HG03060 (cell line): ENCODE measurements around the gene RSRC1.
"Not testable (repeated sequence)": the region's sequence is repeated elsewhere in the genome, so short reads cannot be mapped to it uniquely, and the experiment has no call there.

Experiments
- ATAC-seq: cut with Tn5 transposase; IDR thresholded peaks from one replicate; pipeline ENCODE4 v1.9.1; 2021; ENCODE audit warnings: low read depth, moderate number of reproducible peaks; ENCODE audit not compliant: unreplicated experiment

RSRC1 gene

DNA sequence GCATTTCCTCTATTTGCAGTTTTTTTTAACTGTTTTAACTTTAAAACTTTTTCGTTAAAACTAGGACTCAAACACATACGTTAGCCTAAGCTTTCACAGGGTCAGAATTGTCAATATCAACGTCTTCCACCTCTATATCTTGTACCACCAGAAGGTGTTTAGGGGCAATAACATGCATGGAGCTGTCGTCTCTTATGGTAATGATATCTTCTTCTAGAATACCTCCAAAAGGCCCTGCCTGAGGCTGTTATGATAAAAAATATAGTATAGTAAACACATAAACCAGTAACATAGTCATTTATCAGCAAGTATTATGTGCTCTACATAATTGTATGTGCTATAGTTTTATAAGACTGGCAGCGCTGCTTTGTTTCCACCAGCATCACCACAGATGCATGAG, 384.8 kb downstream of the RSRC1 start:
- ATAC-seq = no peak

DNA sequence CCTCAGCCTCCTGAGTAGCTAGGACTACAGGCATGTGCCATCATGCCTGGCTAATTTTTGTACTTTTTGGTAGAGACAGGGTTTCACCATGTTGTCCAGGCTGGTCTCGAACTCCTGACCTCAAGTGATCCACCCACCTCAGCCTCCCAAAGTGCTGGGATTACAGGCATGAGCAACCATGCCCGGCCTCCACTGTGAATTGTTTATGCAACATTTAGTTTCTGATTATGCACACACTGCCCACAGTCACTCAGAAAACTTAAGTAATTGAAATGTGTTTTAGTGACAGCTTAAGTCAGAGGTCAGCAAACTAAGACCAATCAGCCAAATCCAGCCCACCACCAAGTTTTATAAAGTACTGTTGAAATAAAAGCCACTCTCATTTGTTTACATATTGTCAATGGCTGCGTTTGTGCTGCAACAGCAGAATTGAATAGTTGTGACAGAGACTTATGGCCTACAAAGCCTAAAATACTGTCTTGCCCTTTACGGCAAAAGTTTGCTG, 385.6 kb downstream of the RSRC1 start:
- not testable (repeated sequence) for ATAC-seq

DNA sequence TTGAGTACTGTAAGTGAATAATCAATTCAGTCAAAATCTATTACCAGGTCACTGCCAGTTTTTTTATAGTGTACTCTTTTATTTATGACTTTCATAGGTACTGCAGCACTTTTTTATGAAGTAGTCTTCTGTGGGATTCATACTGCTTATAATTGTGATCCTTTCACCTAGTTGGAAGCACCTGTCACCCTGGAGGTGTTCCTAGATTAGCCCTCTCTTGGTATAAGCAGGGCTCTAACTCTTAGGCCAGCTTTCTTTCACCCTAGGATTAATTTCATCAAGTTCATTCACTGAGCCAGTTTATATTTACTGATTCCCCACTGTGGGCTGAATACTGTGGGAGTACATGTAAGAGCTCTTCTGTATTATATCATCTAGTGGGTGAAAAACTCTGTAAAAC, 395.2 kb downstream of the RSRC1 start:
- ATAC-seq = no peak

DNA sequence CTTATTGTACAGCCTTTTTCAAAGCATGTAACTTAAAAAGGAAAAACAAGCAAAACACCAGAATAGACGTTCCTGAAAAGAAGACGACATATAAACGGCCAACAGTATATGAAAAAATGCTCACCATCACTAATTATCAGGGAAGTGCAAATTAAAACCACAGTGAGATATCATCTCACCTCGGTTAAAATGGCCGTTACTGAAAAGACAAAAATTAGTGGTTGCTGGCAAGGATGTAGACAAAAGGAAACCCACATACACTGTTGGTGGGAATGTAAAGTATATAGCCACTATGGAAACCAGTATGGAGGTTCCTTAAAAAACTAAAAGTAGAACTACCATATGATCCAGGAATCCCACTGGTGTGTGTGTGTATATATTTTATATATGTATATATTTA, 396.6 kb downstream of the RSRC1 start:
- no peak for ATAC-seq

DNA sequence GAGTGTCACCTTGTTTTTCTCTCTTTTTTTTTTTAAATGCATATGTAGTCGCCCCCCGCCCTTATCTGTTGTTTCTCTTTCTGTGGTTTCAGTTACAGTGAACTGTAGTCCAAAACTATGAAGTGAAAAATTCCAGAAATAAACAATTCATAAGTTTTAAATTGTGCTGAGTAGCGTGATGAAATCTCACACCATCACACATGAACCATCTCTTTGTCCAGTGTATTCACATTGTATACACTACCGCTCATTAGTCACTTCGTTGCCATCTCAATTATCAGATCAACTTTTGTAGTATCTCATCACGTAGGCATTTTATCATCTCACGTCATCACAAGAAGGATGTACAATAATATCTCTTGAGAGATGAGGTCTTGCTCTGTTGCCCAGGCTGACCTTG, 398.6 kb downstream of the RSRC1 start:
- no peak for ATAC-seq

DNA sequence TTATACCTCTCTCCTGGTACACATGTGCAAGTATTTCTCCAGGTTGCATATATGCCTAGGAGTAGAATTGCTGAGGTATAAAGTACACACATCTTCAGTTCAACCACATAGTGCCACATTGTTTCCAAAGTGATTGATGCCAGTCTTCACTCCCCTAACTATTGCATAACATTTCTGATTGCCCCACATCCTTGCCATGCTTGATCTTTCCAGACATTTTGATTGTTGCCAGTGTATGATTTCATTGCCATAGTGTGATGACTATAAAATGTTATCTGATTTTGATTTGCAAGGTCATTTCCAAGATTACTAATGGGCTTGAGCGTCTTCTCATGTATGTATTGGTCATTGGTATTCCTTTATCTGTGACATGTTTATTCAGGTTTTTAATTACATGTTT, 400.0 kb downstream of the RSRC1 start:
- ATAC-seq = no peak

DNA sequence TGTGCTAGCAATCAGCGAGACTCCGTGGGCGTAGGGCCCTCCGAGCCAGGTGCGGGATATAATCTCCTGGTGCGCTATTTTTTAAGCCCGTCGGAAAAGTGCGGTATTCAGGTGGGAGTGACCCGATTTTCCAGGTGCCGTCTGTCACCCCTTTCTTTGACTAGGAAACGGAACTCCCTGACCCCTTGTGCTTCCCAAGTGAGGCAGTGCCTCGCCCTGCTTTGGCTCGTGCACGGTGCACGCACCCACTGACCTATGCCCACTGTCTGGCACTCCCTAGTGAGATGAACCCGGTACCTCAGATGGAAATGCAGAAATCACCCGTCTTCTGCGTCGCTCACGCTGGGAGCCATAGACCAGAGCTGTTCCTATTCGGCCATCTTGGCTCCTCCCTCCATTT, 406.8 kb downstream of the RSRC1 start:
- not testable (repeated sequence) for ATAC-seq

DNA sequence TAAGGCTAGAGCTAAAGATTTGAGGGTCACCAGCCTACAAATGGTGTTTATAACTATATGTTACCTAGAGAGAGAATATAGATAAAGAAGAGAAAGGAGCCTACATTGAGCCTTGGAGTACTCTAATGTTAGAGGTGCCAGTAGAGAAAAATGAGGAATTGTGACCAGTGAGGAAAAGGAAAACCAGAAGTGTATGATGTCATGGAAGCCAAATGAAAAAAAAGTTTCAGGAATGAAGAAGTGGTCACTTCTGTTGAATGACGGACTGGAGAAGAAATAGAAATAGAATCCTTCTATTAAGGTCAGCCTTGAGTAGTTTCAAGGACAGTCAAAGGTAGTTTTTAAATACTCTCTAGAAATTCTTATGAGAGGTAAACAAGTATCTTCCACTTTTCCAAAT, 409.9 kb downstream of the RSRC1 start:
- ATAC-seq = no peak

DNA sequence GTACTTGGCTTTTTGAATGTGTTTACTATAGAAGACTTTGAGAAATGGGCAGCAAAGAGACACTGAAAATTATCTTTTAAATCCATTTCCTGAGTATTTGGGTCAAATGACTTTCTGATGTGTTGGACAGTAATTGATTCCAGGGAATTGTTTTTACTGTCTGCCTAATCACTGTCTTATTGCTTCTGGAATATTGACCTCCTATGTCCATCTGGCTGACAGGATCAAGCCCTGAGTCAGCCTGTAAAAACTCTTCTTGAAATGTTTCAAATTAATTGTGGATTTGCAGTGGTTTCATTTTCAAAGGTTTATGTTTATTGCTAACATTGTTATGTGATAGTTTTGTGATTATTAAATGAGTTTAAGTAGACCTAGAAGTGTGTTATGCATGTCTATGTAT, 410.5 kb downstream of the RSRC1 start:
- no peak for ATAC-seq

DNA sequence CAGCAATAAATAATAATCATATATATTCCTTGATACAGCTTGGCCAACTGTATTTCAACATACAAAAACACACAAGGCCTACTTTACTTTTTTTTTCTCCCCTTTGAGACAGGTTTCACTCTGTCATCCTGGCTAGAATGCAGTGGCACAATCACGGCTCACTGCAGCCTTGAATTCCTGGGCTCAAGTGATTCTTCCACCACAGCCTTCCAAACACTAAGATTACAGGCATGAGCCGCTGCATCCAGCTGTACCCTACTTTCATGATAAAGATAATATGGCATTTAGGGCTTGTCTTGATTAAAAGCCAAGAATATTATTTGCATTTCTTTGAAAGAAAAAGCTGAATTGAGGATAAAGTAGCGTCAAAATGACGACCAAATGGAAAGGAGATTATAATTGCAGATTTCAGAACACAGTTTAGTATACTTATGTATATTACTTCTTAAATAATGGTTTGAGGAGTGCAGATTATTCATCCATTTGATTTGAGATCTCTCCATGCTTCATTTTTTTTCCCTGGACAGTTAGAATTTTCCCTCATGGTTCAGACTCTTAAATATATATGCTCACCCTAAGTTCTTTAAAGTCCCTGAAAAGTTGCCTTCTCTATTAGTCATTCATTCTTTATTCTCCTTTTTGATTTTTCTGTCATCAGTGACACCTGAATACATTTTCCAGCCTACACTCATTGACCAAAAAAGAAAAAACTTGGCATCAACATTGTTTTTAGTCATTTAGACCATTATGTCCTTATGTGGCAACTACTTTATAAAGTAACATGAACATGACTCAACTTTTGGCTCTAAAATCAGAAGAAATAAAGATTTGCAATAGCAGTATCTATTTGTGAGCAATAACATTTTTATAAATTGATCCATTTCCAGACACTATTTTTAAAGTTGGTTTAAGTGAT, 412.6 kb downstream of the RSRC1 start:
- ATAC-seq = no peak

DNA sequence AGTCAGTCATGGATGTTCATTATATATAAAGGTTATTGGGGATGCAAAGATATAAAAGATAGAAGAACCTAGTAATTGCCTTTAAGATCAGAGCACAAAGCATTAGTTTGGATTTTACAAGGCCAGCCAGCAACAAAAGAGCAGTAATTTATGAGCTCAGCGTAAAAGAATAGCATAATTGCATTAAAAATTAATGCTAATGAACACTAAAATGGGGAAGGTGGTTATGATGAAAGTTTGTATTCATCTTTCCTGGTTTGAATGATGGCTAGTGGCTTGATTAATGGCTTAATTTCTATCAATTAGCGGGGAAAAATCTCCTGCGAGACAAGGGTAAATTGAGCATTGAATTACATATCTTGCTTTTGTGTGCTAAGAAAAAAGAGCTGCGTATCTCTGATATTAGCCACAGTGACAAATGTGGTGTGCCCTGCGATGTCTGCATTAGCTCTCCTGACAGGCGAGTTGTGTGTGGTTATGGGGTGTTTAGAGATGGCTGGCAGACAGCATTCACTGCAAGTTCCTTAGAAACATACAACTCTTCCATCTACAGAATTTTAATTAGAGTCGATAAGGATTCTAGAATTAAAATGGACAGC, 418.3 kb downstream of the RSRC1 start:
- no peak for ATAC-seq

DNA sequence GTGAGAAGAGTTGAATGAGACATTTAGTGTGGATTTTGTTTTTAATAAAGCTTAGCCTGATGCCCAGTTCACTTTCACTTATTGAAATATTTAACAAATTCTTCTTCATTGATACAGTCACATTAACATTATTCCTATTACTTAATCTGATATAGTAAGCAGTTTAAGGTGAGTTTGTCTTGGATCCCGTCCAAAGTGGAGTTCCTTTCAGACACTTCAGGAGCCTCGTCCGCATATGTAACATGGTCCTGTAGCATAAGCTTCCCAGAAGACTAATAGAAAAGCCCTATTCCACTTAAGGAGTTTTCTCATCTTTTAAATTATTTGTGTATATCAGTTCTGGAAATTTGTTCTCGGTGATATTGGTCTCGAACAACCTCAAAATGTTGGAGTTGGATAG, 421.4 kb downstream of the RSRC1 start:
- no peak for ATAC-seq

DNA sequence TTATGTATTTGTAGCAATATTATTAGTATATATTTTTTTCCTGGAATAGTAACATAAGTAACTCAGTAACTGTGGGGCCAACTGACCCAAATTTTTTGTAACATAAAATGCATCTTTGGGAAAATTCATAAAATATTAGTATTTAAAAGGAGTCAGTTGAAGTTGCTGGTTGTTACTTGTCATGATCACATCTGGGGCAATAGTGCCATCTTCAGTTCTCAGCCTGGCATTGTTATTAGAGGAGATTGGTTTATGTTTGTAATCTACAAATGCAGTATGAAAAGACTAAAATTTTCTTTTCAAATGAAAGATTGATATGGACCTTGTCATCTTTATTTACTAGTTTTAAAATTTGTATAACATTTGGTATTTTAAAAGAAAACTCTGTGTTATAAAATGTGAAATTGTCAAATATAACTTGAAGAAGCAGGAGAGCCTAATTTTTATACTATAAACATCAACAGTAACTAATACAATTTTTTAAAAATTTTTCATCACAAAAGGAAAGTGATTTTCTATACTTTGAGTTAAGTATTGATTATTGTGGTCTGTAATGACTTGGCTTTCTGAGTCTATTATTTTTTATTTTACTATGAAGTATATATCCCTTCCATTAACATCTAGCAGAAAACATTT, 422.3 kb downstream of the RSRC1 start:
- peak; percentile 51 for ATAC-seq

DNA sequence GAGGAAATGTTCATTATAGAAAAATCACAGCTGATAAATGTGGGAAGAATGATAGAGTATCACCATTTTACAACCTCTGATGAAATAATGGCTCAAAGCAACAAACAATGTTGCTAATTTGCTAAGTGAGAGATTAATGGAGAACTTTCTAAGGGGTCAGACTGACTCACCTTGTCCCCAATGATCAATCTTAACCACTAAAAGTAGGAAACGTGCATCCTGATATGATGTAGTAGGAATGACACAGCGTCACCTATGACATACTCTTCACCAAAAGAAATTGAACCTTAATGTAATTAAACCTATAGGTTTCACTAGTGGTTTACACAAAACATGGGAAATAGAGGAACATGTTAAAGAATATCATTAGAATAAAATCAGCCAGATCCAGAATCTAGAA, 426.0 kb downstream of the RSRC1 start:
- ATAC-seq = no peak

DNA sequence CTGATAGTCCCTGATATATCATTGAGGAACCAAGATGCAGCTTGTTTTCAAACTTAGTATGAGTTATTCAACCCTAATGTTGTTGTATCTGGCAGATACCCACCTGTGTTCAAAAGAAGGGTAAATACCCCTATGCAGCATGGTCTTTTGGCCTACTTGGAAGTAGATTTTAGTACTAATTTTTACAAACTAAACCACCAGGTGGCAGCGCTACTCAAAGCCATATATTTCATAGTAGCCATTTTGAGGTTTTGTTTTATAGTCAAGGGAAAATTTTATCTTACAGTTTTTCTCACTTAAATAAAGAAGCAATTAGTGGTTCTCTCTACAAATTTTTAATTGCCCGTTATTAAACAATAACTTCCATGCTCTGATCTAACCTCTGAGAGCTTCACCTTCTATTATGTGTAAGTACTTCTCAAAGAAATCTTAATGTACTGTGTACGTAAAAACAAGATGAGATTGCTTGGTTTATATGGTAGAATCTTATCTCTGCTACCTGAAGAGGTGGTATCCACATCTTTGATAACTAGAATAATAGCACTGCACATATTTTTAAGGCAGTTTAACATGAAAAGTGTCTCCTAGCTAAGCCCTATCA, 429.6 kb downstream of the RSRC1 start:
- no peak for ATAC-seq

DNA sequence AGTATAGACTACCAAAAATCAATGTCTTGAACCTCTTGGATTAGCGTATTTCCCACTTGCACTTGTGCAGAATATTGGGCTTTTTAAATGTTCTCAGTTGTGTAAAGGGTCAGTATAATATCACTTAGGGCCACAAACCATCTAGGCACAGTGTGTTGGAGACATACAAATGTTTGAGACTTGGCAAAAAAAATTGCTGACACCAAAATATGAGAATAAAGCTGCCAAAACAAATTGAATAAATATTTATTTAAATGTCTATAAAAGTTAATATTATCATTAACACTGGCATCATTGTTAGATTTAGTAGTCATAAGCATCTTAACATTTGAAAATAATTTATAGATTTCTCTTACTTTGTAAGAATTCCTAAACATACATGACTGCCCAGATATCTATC, 430.2 kb downstream of the RSRC1 start:
- ATAC-seq = no peak

DNA sequence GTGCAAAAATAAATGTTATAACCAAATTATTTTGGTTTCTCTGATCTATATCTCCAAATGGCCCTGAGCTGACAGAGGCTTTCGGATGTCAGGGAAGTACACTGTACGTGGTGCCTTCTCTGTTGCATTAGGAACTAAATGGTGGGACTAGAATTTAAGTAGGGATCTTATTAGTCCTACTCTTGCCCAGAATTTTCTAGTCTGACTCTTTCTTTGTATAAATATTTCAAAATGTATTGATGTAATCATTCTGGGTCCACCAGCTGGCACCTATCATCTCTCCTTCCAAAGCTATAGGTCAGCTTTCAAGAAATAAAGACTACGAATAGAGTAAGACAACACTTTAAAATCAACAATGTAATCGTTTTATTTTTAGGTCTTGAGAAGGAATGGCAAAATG, 438.8 kb downstream of the RSRC1 start:
- ATAC-seq = no peak

DNA sequence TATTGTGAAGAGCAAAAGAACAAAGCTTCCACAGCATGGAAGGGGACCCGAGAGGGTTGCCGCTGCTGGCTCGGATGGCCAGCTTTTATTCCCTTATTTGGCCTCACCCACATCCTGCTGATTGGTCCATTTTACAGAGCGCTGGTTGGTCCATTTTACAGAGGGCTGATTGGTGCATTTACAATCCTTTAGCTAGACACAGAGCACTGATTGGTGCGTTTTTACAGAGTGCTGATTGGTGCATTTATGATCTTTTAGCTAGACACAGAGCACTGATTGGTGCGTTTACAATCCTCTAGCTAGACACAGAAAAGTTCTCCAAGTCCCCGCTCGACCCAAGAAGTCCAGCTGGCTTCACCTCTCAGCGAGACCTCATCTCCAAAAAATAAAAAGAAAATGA, 440.0 kb downstream of the RSRC1 start:
- ATAC-seq = not testable (repeated sequence)

DNA sequence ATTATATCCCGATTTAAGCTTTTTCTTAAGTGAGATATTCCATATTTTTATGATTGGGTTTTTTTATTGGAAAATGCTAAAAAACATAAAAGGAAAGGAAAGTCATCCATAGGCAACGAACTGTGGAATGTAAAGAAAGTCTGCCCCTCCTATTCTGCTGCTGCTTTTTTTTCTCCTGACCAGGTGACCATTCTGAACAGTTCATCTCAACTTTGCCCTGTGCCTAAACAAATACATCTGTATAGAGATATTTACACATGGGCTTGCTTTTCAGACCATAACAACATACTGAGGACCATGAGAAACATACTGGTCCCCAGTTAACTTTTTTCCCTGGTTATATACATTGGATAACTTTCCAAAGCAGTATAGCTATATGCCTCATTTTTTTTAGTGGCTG, 442.2 kb downstream of the RSRC1 start:
- no peak for ATAC-seq

DNA sequence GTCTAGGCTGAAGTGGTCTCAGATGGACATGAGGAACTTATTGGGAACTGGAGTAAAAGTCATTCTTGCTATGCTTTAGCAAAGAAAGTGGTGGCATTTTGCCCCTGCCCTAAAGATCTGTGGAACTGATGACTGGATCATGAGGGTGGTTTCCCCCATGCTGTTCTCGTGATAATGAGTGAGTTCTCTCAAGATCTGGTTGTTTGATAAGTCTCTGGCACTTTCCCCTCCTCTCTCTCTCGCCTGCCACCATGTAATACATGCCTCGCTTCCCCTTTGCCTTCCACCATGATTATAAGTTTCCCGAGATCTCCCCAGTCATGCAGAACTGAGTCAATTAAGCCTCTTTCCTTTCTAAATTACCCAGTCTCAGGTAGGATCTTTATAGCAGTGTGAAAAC, 449.6 kb downstream of the RSRC1 start:
- no peak for ATAC-seq

DNA sequence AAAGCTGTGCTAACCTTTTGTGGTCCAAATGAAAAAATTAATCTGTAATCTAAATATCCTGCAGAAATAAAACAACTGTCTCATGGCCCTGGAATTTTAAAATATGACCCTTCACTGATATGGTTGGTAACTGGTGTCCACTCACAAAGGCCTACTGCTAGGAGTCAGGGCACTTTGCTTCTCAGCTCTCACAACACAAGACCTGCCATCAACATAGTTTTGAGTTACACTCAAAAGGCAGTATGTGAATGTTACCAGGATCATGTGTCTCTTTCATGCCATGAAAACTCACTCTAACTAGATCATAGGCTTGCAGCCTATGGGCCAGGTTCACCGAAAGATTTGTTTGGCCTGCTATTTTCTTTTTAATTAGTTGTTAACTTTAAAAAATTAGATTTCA, 451.1 kb downstream of the RSRC1 start:
- ATAC-seq = no peak
